T-helper 2 cell (primary cell): Measurements from ENCODE around the gene SLC24A3.

Experiments
- DNase-seq, 5 experiments: peaks; one replicate each; pipeline versions ENCODE4 v3.0.0 to v3.0.0-alpha.2; 2012 to 2022

The SLC24A3 gene

DNA sequence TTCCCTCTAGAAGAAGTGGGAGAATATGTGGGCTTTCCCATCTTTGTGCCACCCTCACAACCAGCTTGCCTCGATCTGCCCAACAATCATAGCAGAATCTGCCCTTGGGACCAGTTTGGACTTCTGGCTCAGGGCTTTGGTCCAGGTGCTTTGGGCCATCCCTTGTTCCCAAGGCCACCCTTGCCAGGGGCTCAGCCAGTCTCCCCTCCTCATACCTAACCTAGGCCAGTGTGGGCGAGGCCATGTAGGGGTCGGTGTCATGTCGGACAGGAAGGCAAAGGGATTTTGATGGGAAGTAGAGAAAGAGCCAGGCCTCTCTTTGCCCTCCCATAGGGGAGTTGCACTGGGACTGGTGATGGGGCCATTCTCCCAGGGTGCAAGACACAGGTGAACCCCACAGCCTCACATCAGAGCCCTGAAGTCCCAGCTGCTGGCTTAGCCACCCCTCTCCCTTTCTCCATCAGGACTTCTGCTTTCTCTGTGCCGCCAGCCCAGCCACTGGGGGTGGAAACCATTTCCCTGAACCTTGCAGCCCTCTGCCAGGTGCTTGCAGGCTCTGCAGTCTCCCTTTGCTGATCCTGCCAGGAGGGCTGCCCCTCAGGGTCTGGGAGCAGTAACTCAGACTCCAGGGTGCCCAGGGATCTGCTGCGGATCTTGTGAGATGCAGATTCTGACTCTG, 60.7 kb downstream of the SLC24A3 start:
- no peak for DNase-seq

DNA sequence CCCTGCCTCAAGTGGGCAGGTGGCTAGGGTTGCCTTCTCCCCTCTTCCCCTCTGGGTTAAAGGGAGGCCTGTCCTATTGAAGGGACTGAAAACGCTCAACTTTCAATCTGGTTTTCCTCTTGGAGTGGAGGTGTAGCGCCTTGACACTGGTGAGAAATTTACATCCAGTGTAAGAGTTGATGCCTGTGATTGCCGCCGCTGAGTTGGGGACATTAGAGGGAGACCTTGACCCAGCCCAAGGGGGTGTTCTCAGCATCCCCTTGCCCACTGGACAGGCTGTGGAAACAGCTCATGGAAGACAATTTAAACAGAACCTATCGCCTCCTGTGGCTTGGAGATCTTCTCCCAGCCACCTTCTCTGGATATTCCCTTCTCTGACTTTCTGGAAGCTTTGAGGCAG, 61.6 kb downstream of the SLC24A3 start:
- DNase-seq: no peak

DNA sequence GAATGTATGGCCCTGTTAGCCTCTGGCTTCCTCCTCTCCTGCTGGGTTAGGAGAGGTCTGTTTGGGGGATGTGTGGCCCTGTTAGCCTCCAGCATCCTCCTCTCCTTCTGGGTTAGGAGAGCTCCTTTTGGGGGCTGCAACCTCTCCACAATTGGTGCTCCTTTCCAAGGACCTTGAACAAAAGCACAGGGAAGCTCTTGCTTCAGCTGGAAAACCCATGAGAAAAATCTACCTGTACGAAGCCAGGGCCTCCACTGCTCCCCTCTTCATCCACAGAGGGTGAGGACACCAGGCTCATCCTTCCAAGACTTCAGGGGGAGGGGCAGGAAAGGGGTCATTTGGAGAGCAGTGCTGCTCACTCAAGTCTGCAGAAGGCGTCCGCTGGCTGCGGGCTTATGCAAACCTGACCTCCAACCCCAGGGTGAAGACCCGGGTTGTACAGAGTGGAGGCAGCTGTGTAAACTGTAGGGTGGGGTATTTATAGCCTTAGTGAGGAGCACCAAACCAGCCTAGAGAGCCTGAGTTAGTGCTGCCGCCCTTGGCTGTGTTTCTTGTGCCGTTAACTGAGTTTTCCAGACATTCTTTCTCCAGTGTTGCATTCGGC, 62.1 kb downstream of the SLC24A3 start:
- DNase-seq: no peak

DNA sequence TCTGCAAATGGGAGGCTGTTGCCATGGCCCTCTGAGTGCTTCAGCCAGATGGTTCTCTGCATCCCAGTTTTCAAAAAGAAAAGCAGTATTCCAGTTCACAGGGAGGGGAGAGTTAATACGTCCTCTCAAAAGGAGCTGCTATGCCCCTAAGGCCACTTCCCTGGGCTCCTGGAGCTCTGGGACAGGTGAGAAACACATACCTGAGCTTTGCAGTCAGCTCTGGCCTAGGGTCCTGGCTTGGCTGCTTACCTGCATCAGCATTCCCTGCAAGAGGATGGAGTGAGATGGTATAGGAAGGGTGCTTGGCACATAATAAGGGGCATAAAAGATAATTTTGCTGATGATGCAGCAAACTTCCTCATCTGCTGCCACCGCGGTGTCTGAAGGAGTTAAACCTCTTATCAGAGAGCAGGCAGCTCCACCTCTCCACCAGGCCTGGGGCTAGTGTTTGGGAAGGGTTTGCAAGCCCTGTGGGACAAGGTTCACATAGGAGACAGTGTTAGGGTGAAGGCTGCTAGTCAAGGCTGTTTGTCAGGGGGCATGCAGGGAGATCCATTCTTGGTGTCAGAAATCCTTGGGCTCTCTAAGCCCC, 62.7 kb downstream of the SLC24A3 start:
- no peak for DNase-seq

DNA sequence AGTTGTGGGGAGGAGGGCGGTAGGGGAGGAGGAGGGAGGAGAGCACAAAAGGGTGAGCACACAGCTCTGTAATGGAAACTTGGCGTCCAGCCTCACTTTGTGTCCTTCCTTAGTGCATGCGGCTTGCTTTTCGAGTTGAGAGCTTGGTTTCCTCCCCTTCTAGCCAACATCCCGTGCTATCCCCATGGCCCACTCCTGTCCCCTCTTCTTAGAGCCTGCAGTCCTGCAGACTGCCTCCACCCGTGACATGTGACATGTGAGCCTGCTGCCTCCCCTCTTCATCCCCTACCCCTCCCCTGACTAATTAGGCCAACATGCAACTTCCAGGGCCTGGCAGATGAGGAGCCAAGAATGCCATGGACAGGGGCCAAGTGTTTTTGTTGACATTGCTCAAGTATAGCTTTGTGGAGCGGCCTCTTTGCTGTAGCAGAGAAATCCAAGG, 63.2 kb downstream of the SLC24A3 start:
- DNase-seq: no peak

DNA sequence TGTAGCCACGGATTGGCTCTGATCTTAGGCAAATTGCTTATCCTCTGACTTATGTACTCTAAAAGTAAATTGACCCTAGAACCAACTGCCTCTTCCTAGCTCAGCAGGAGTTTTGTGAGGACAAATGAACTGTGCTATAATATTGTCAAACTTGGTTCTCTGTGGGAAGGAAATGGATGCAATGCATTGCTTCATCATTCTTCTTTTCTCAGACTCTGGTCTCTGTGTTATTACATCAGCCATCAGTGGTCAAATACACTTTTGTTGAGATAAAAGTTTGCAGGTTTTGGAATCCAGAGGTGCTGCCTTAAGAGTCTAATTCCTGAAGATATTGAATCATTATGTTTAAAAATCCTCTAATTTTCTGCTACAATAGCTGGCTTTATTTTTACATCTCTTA, 64.9 kb downstream of the SLC24A3 start:
- DNase-seq: no peak

DNA sequence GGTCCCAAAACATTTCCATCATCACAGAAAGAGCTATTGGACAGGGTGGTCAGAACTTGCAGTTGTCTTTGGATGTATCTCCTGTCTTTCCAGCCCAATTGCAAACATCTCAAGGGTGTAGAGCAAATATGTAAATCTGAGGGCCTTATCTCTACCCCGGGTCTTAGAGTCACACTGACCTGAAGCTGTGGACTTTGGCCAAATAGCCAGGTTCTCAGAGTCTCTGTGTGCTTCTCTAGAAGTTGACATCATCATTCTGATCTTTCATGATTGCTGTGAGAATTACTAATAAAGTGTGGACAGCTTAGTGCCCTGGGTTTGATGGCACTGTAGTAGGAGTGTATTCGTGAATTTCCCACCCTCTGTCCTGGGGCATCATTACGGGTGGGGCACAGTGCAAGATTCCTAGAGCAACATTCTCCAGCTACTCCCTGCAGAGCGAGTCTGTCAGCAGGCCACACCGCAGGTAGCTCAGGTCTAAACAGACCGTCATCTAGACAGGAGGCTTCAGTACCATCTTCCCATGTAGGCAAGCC, 71.1 kb downstream of the SLC24A3 start:
- no peak for DNase-seq

DNA sequence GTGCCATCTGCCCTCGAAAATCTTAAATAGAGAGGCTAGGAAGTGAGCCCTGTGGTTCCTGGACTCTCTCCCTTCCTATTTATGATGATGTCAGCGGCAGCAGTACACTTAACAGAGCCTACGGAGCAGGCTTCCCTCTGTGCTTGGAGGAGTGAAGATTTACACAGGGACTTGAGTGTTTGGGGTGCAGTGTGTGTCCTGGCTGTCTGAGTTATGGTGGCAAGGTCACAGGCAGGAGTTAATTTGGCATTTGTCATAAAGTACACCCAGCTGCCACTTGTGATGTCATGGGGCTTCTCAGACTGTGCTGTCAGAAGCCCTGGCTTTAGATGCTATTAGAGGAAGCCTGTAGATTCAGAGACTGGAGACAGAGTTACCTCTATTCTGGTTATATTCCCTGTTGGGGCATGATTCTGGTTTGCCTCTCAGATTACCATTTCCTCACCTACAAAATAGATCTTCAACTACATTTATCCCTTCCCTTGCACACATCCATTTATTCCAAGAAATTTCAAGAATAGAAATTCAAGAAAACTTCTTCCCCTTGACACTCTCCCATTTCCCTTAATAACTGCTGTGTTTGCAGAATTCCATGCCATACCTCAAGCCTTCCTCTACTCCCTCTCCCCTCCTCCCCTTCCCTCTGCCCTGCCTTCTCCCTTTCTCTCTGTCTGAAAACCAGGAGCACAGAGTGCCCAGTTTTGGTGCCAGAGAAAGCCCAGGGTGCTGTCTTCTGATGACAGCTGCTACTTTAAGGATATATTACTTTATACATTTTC, 72.1 kb downstream of the SLC24A3 start:
- DNase-seq: no peak

DNA sequence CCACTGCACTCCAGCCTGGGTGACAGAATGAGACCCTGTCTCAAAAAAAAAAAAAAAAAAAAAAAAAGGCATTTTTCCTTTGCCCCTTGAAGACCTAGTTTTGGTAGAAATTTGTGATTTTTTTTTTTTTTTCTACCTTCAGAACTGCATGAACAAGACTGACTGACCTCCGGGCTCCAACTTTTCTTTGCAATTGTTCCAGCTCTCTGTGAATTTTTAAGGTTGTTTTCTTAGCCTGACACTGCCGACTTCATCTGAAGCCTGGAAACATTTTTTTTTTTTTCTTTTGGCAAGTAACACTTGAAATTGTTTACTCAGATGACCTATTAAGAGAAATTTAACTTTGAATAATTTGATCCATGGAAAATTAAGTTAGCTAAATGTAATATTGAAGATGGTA, 73.0 kb downstream of the SLC24A3 start:
- DNase-seq: no peak

DNA sequence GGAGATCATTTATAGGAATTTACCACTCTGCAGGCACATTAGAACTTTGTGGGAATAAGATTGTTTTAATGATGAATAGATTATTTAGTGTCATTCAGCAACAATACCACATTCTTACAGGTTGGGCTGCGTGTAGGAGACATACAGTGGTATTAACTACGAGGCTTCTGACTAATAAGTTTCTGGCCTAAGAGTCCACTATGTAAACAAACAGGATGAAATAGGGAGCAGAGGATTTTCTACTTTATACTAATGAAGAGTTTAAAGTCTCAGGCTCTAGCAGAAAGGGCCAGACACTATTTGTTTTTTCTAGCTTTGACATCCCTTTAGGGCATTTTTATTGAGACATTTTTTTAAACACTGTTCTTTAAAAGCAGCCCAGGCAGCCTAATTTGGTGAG, 75.6 kb downstream of the SLC24A3 start:
- no peak for DNase-seq

DNA sequence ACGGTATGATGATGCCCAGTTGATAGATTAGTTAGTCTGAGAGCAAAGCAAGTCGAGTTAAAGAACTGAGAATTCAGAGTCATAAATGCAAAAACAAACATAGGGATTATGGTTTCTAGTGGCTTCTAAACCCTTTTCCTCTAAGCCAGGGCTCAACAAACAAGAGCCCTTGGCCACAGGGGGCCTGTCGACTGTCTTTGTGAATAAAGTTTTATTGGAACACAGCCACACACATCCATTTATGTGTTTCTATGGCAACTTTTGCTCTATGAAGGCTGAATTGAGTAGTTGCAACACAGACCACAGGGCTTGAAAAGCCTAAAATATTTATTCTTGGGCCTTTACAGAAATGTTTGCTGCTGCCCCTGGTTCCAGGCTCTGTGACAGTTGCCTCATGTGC, 76.2 kb downstream of the SLC24A3 start:
- no peak for DNase-seq

DNA sequence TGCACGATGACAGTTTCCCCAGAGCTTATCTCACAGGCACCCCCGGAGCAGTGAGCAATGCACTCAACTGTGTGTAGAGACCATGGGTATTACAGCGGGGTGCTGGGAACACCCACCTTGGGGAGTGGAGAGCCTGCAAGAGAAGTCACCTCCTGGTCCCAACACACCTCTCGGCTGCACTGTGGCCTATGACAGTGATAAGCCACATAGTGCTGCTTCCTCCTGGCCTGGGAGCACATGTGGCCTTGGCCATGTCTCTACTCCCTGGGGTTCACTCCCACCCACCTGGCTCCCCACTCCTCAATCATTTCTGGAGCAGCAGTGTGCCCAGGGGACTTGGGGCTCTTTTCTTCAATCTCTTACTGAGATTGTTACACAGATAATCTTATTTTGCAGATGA, 77.0 kb downstream of the SLC24A3 start:
- DNase-seq: no peak

DNA sequence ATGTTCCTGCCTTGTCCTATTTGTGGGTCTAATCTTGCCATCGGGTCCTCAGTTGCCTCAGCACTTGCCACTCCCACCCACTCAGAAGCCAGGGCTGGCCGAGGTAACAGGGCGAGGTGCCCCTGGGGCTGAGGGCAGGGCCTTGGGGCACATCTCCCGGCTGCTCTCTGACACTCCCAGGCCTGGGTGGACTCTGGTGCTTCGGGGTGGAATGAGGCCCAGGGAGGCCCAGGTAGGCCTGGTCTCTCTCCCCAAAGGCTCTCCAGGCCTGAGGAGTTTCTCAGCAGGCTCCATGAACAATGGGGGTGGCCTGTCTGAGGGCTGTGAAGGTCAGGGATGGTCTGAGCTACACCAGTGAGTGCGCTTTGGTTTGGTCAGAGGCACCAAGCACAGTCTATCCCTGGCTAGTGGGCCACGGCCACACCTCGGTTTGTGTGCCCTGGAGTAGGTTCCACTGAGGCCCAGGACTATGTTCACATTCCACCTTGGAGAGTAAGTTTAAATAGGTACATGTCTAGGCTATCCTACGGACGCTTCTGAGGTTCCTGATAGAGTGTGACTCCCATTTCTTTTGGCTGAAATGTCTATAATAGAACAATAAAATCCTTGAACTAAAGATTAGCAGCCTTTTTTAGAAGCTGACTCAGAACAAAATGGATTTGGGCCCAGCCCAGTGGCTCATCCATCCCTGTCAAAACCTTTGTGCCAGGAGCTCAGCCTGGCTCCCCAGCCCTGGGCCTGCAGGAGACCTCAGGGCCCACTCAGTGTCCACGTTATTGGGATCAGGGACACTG, 78.8 kb downstream of the SLC24A3 start:
- no peak for DNase-seq

DNA sequence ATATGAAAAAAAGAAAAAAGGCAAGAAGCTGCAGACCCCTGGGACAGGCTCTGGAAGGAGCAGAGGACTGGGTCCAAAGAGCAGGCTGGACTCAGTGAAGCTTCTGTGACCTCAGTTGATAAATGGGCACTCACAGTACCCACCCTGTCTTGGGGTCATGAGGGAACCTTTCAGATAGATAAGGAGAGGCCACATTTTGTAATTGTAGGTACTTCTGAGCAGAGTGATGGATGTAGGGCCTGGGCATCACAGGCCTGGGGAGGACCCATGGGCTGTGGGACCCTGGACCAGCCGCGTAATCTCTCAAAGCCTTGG, 79.3 kb downstream of the SLC24A3 start:
- no peak for DNase-seq

DNA sequence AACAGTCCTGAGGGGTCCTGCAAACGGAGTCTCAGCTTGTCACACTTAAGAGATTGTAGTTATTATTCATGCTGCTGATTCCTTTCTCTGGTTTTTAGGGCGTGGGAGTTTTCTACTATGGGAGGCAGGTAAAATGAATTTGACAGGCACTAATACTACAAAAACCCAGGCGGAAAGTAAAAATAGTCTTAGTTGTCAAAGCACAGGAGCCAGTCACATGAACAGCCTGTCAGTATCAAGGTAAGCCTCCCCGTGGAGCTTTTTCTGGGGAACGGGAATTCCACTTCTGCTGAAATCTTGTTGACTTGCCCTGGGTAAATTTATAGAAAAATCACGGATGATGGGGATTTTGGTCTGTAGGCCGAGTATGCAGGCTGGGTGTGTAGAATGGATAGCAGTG, 79.8 kb downstream of the SLC24A3 start:
- DNase-seq: no peak

DNA sequence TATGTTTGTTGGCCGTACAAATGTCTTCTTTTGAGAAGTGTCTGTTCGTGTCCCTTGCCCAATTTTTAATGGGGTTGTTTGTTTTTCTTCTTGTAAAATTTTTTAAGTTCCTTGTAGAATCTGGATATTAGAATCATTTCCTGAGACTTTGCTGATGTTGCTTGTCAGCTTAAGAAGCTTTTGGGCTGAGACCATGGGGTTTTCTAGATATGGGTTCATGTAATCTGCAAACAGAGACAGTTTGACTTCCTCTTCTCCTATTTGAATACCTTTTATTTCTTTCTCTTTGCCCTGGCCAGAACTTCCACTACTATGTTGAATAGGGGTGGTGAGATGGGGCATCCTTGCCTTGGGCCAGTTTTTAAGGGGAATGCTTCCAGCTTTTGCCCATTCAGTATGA, 82.6 kb downstream of the SLC24A3 start:
- DNase-seq: no peak

DNA sequence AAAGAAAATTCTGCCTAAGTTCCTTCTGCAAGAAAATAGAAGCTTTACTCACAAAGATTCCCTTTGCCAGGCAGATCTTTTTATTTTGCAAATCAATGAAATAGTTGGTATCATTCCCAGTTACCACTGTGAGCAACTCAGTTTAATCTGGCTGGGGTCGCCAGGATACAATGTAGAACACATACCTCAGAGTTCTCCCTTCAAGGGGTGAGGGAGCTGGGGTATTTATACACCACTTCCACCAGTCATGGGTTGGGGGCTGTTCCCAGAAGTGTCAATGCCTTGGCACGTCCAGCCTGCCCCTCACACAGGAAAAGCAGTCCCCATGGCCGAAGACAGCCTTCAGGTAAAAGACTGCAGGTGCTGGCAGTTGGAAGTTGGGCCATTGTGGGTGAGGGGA, 86.2 kb downstream of the SLC24A3 start:
- DNase-seq: no peak

DNA sequence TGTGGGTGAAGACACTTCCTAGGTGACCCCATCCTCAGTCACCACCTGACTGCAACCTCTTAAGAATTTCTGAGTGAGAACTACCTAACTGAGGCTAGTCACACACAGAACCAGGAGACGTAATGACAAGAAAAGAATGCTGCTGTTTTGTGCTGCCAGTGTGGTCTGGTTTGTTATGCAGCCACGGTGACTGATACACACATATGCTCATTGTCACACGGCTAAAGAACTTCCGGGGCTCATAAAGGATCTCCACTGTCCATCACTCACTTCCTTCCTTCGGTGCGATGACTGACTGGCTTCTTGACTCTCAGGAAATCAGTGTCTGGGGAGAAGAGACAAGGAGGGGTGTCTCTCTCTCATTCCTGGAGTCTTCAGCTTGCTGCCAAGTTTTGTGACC, 88.0 kb downstream of the SLC24A3 start:
- DNase-seq: no peak

DNA sequence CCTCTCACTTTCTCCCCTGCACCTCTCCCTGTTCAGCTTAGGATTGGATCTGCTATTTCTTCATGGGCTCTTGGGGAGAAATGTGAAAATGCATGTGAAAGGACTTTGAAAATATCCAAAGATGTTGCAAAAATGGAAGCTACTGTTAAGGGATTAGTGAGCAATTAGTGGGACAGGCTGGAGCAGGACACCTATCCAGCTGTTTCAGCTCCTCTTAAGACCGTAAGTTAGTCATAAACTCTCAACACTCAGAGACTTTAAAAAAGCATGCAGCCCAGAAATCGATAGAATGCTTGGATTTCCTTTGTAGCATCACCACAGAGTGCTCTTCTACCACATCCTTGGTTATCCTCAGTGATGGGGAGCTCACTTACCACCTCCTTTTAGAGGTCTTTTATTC, 88.7 kb downstream of the SLC24A3 start:
- no peak for DNase-seq

DNA sequence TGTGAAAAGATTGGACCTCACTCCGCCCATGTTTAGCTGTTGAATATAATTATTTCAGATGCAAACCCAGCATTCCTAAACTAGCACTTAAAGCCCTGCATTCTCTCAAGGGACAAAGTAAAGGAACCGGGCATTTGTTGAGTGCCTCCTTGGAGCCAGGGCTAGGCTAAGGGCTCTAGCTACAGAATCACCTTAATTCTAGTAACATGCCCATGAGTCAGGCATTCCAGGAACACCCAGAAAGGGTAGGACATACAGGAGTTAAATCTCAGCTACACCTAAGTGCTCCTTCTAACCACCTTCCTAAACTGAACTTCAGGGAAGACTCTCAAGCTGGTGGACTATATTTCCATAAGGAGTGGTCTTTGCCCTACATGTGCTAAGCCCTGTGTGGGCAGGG, 89.4 kb downstream of the SLC24A3 start:
- DNase-seq: no peak

DNA sequence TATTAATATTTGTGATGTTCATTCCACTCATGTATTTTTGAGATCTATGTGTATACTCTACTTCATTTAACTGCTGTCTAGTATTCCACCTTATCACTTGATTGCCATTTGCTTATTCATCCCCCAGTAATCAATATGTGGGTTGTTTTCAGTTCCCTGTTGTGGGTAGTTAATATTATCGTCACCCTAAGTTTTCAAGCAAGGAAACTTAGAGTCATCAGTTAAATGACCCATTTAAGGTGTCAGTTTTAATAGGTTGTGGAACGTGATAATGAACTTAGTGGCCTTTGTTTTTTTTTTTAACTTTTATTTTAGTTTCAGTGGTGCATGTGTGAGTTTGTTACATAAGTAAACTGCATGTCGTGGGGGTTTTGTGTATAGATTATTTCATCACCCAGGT, 90.3 kb downstream of the SLC24A3 start:
- DNase-seq: no peak

DNA sequence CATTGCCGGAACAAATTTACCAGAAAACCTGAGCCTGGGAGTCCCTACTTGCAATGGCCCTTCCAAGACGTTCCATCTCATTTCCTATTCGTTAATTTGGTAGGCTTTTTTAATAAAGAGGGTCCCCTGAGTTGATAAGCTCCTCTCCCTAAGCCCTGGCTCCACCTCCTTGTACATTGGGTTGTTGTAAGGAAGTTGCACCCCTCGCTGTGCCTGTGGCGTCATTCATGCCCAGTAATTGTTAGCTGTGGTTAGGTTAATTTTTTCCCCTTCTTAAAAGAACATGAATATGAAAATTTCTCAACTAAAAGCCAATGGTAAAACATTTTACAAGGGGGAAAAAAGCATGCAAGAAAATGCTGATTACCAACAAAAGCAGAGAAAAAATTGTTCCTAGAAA, 91.9 kb downstream of the SLC24A3 start:
- no peak for DNase-seq

DNA sequence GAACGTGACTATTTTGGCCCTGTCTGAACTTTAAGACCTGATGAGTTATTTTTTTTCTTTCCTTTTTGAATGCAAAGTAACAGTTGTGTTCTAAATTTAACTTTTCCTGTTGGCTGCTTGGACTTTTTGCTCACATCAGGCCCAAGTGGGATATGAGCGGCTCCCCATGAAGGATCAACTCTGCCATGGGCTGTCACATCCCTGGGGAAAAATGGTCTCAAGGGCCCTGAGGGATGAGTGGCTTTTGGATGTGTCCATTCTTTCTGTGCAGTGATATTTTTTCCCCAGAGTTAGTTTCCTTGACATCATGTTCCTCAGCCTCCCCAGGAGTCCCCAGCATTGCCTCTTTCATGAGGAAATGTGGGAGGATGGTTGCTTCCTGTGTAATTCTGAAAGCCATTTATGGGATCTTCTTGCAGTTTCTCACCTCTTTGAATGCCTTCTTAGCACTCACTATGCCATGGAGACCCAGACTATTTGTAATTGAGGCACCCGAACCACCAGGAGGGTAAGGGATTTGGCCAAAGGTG, 92.5 kb downstream of the SLC24A3 start:
- DNase-seq: no peak
